Lower leg skin (tissue), 4 donors: ENCODE measurements around the gene C5orf46. TPM values are rescaled to one million over a fixed set of nuclear protein-coding genes. Genes with fewer than 3 reads are reported as not detected.

Experiments used
- DNase-seq, 2 donors: peaks; one replicate each; pipeline ENCODE4 v3.0.0-alpha.2; 2019; ENCODE audit warnings: low spot score in 2 of 2
- H3K4me3 ChIP-seq: fragments of 200-600 bp; sonication (generic); 2 replicates; pipeline ENCODE4 v1.5.1; 2017; ENCODE audit warnings: mild to moderate bottlenecking, low read depth; ENCODE audit not compliant: poor library complexity, severe bottlenecking
- POLR2A ChIP-seq, 2 donors: fragments of 450-650 bp; IDR thresholded peaks; one replicate each; pipeline ENCODE4 v1.6.1; 2016 to 2017; ENCODE audit warnings: antibody characterized with exemption in 2 of 2, mild to moderate bottlenecking in 1 of 2, moderate library complexity in 1 of 2
- WGBS, 2 donors: methylation state at CpG; one replicate each; pipeline ENCODE4 v1.1.5; 2018; 5-methylcytosine and 5-hydroxymethylcytosine counted together
- intact Hi-C: fragments of 100-400 bp; cut with DNase I; formaldehyde crosslinking; loops from one replicate; pipeline ENCODE4 v1.15.0; 2023; ENCODE audit warnings: low total_unique reads
- total RNA-seq, 4 donors: library from RNA; depleted of rRNA; stranded (reverse); fragments of >200 nt; gene quantifications; one replicate each; pipeline ENCODE4 v1.1.0, GENCODE V29; 2016
- TF ChIP-seq, protein P1 (sequence below), 3 donors: fragments of 450-650 bp; IDR thresholded peaks; one replicate each; pipeline ENCODE4 v1.5.1; 2016; ENCODE audit warnings: antibody characterized with exemption in 3 of 3, mild to moderate bottlenecking in 3 of 3, moderate library complexity in 2 of 3

Gene C5orf46
- total RNA-seq, 4 donors from 2014 or later, result 45.6 to 201 (median 139) TPM

DNA sequence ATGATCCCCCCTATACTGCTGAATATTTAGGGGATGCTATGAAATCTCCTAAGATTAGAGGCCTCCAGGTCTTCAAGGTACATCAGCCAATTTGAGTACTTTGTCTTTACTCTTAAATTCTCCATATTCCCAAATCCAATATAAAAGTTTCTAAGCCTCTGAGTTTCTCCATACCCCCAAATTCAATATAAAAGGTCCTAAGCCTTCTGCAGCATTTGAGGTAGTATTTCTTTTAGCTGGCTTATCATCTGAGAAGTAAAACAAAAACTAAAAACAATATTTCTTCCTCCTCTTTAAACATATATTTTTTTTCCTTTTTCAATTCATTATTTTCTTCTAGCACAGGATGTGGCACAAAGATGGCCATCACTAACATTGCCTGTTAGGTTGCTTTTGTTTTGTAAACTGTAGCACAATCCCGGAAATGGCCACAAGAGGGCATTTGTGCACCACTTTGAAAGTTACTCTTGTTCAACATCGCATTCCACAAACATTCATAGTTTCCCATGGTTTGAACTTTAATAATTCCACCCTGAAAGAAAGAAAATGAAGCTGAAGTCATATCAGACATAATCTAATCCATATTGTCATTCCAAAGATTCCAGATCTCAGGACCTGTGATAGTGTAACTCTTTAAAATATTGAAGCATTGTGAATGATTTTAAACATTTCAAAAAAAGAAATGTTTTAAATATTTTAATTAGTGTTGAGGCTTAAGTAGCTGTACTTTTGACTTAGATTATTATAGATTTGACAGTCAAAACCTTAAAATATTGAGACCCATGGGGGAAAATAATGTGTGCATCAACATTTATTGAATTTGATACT is 48.8 kb downstream of the C5orf46 start:
- WGBS, 2 donors, result 0 to 1% methylated on average over 2 of the region's 2 CpGs
- DNase-seq, result peak; percentile 65 to 85
- intact Hi-C loops, result no loop called here
- TF ChIP-seq, protein P1, sequence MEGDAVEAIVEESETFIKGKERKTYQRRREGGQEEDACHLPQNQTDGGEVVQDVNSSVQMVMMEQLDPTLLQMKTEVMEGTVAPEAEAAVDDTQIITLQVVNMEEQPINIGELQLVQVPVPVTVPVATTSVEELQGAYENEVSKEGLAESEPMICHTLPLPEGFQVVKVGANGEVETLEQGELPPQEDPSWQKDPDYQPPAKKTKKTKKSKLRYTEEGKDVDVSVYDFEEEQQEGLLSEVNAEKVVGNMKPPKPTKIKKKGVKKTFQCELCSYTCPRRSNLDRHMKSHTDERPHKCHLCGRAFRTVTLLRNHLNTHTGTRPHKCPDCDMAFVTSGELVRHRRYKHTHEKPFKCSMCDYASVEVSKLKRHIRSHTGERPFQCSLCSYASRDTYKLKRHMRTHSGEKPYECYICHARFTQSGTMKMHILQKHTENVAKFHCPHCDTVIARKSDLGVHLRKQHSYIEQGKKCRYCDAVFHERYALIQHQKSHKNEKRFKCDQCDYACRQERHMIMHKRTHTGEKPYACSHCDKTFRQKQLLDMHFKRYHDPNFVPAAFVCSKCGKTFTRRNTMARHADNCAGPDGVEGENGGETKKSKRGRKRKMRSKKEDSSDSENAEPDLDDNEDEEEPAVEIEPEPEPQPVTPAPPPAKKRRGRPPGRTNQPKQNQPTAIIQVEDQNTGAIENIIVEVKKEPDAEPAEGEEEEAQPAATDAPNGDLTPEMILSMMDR (IDR thresholded peaks at IDR 0.05), result no peak
- no peak for TF ChIP-seq POLR2A (IDR thresholded peaks at IDR 0.05)
- H3K4me3 ChIP-seq, result no peak overlapping the region

DNA sequence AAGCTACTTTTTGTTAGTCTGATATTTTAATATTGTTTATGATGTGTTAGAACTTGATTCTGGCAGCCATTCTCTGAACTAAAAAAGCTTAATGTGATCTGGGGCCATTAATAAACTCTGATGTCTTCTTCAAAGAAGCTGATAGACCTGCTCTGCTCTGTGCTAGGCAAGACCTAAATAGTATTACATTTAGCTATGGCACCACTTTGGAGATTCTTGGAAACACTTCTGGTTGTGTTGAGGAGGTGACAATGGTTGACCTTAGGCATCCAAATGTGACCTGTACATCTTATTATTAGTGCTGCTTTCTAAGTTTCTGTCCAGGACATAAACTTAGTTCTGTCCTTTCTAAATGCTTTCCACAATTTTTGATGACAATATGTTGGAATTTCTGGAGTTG is 49.5 kb downstream of the C5orf46 start:
- intact Hi-C loops, result no loop called here
- no peak overlapping the region for H3K4me3 ChIP-seq
- no peak for TF ChIP-seq POLR2A (IDR thresholded peaks at IDR 0.05)
- TF ChIP-seq, protein P1 (IDR thresholded peaks at IDR 0.05), result no peak
- no peak for DNase-seq

DNA sequence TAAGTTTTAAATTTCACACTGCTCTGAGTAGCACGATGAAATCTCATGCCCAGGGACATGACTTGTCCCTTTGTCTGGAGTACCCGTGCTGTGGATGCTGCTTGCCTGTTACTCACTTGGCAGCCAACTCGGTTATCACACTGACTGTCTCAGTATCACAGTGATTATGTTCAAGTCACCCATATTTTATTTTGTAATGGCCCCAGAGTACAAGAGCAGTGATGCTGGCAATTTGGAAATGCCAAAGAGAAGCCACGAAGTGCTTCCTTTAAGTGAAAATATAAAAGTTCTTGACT is 50.6 kb downstream of the C5orf46 start:
- DNase-seq, result no peak
- TF ChIP-seq, protein P1 (IDR thresholded peaks at IDR 0.05), result no peak
- TF ChIP-seq POLR2A (IDR thresholded peaks at IDR 0.05), result no peak
- no peak overlapping the region for H3K4me3 ChIP-seq
- intact Hi-C loops, result no loop called here
- WGBS, 2 donors, result 41 to 60% methylated on average over 4 of the region's 4 CpGs

DNA sequence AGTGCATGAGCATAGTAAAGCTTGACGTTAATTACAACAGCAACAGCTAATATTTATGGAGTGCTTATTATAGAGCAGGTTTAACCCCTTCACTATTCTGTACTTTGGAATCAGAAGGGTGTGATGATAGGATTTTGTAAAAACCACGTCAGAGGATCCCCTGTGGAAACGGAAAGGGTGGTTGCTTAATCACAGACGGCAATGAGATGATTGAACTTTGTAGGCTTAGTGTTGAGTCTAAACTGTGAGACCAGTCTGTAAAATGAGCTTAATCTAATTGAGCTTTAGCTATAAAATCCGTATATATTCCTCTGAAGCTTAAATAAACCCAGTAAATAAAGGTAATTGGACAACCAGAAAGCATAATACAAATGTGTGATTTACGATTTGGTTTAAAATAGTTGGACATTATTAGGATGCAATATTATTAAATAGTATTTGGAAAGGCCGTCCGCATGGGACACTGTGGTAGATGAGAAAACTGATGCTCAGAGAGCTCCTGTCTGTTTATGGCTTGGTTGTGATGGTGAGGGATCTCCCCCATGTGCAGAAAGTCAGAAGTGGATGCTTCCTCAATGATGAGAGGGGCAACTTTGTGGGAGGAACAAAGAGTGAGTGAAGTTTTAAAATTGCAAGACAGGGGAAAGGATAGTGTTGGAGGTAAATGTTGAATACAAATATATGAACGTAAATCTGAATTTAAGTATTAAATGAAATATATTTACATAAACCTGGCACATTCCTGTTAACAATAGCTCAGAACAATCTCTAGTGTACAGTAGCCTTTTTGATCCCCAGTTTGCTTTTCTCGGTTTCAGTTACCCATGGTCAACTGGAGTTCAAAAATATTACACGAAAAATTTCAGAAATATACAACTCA is 51.2 kb downstream of the C5orf46 start:
- TF ChIP-seq POLR2A (IDR thresholded peaks at IDR 0.05), result no peak
- TF ChIP-seq, protein P1 (IDR thresholded peaks at IDR 0.05), result no peak
- no peak overlapping the region for H3K4me3 ChIP-seq
- WGBS, 2 donors, result 68 to 71% methylated on average over 11 of the region's 11 CpGs
- DNase-seq, result no peak
- intact Hi-C loops, result no loop called here

DNA sequence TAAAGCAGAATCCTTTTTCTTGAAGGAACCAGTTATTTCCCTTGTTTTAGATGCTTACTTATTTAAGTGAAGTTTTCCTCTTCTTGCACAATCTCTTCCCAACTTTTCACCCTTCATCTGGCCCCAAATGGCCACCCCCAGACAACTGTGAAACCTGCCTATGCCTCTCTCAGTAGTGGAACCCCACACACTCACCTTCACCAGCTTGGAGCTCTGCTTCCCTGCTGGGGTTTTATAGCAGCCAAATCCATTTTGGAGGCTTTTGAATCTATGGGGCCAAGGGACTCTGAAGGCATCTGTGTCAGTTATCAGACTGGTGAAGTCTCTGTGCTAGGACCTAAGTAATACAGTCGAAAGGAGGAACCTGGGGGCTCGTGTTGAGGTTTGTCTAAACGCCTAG is 52.0 kb downstream of the C5orf46 start:
- 73 to 76% methylated on average over 3 of the region's 3 CpGs for WGBS, 2 donors
- intact Hi-C loops, result no loop called here
- no peak overlapping the region for H3K4me3 ChIP-seq
- DNase-seq, result no peak
- TF ChIP-seq POLR2A (IDR thresholded peaks at IDR 0.05), result no peak
- TF ChIP-seq, protein P1 (IDR thresholded peaks at IDR 0.05), result no peak
